H9 (cell line): ENCODE results near the gene MYLK3. TPM values are rescaled to one million over a fixed set of nuclear protein-coding genes. Genes with fewer than 3 reads are reported as not detected.

ENCODE experiments used
- DNase-seq: peaks from one replicate; pipeline ENCODE4 v3.0.0-alpha.2; 2017
- H2AFZ ChIP-seq: one replicate; pipeline ENCODE4 v1.6.1; 2013; ENCODE audit warnings: mild to moderate bottlenecking, low read length, control low read depth, moderate library complexity
- H2AK5ac ChIP-seq: 2 replicates; pipeline ENCODE4 v1.6.1; 2013; ENCODE audit warnings: low read length, control low read depth, mixed read lengths; ENCODE audit not compliant: insufficient read length
- H2BK120ac ChIP-seq: one replicate; pipeline ENCODE4 v1.6.1; 2013; ENCODE audit warnings: low read depth, mild to moderate bottlenecking, low read length, control low read depth, inconsistent platforms; ENCODE audit not compliant: poor library complexity, severe bottlenecking
- H2BK12ac ChIP-seq: 2 replicates; pipeline ENCODE4 v1.6.1; 2013; ENCODE audit warnings: low read length, control low read depth, mixed read lengths, low read depth; ENCODE audit not compliant: insufficient read length
- H2BK15ac ChIP-seq: 2 replicates; pipeline ENCODE4 v1.6.1; 2013; ENCODE audit warnings: low read depth, low read length, control low read depth
- H2BK20ac ChIP-seq: one replicate; pipeline ENCODE4 v1.6.1; 2013; ENCODE audit warnings: low read depth, mild to moderate bottlenecking, low read length, control low read depth, inconsistent platforms; ENCODE audit not compliant: poor library complexity, severe bottlenecking
- H2BK5ac ChIP-seq: 2 replicates; pipeline ENCODE4 v1.6.1; 2013; ENCODE audit warnings: low read length, control low read depth, mixed read lengths; ENCODE audit not compliant: insufficient read length
- H3K14ac ChIP-seq: 2 replicates; pipeline ENCODE4 v1.6.1; 2013; ENCODE audit warnings: low read length, control low read depth; ENCODE audit not compliant: insufficient read depth
- H3K18ac ChIP-seq: 2 replicates; pipeline ENCODE4 v1.6.1; 2013; ENCODE audit warnings: low read depth, mild to moderate bottlenecking, mixed read lengths, low read length, control low read depth; ENCODE audit not compliant: insufficient read length
- H3K23ac ChIP-seq: 2 replicates; pipeline ENCODE4 v1.6.1; 2013; ENCODE audit warnings: low read length, control low read depth, mixed read lengths, low read depth; ENCODE audit not compliant: insufficient read length
- H3K23me2 ChIP-seq: 2 replicates; pipeline ENCODE4 v1.6.1; 2013; ENCODE audit warnings: low read depth, mild to moderate bottlenecking, mixed read lengths, low read length, control low read depth; ENCODE audit not compliant: insufficient read length, poor library complexity, severe bottlenecking
- H3K27ac ChIP-seq: 2 replicates; pipeline ENCODE4 v1.5.1; 2013; ENCODE audit warnings: low read length, control low read depth, mixed read lengths, low read depth; ENCODE audit not compliant: insufficient read length
- H3K27me3 ChIP-seq: 2 replicates; pipeline ENCODE4 v1.6.1; 2013; ENCODE audit warnings: low read length, control low read depth, inconsistent platforms; ENCODE audit not compliant: insufficient read depth
- H3K4ac ChIP-seq: 2 replicates; pipeline ENCODE4 v1.6.1; 2013; ENCODE audit warnings: low read depth, mild to moderate bottlenecking, control low read depth, inconsistent platforms, low read length, moderate library complexity
- H3K4me1 ChIP-seq: 2 replicates; pipeline ENCODE4 v1.6.1; 2013; ENCODE audit warnings: low read length, control low read depth, inconsistent platforms; ENCODE audit not compliant: insufficient read depth
- H3K4me2 ChIP-seq: 2 replicates; pipeline ENCODE4 v1.6.1; 2013; ENCODE audit warnings: low read length, control low read depth, mixed read lengths; ENCODE audit not compliant: insufficient read length, insufficient read depth
- H3K56ac ChIP-seq: 2 replicates; pipeline ENCODE4 v1.6.1; 2013; ENCODE audit warnings: low read depth, mild to moderate bottlenecking, mixed read lengths, low read length, control low read depth; ENCODE audit not compliant: insufficient read length
- H3K79me1 ChIP-seq: 2 replicates; pipeline ENCODE4 v1.6.1; 2013; ENCODE audit warnings: low read depth, mild to moderate bottlenecking, moderate library complexity, low read length, control low read depth, inconsistent platforms; ENCODE audit not compliant: insufficient read depth, poor library complexity, severe bottlenecking
- H3K79me2 ChIP-seq: 2 replicates; pipeline ENCODE4 v1.6.1; 2013; ENCODE audit warnings: low read length, control low read depth, inconsistent platforms; ENCODE audit not compliant: insufficient read depth
- H3K9ac ChIP-seq: 2 replicates; pipeline ENCODE4 v1.6.1; 2013; ENCODE audit warnings: low read length, control low read depth, mixed read lengths; ENCODE audit not compliant: insufficient read length; ENCODE audit errors: extremely low read depth
- H3K9me3 ChIP-seq: one replicate; pipeline ENCODE4 v1.6.1; 2013; ENCODE audit warnings: low read depth, low read length, inconsistent platforms; ENCODE audit not compliant: control insufficient read depth
- H3T11ph ChIP-seq: one replicate; pipeline ENCODE4 v1.6.1; 2013; ENCODE audit warnings: mild to moderate bottlenecking, low read length, control low read depth, inconsistent platforms
- H4K20me1 ChIP-seq: one replicate; pipeline ENCODE4 v1.6.1; 2013; ENCODE audit not compliant: control insufficient read depth, insufficient read length, insufficient read depth
- H4K5ac ChIP-seq: 2 replicates; pipeline ENCODE4 v1.6.1; 2013; ENCODE audit warnings: low read depth, mild to moderate bottlenecking, mixed read lengths, low read length, control low read depth; ENCODE audit not compliant: insufficient read length
- H4K8ac ChIP-seq: replicated peaks from 2 replicates; pipeline ENCODE4 v1.6.1; 2013; ENCODE audit warnings: low read length, control low read depth, mixed read lengths, low read depth; ENCODE audit not compliant: insufficient read length
- H4K91ac ChIP-seq: 2 replicates; pipeline ENCODE4 v1.6.1; 2013; ENCODE audit warnings: low read depth, mild to moderate bottlenecking, moderate library complexity, mixed read lengths, low read length, control low read depth; ENCODE audit not compliant: insufficient read length
- H3K27ac Mint-ChIP-seq, 3 experiments: 2 replicates in 2 of 3; 3 replicates in 1 of 3; pipeline ENCODE4 v1.8.0; 2020 to 2021; ENCODE audit warnings: mixed read lengths in 3 of 3, mild to moderate bottlenecking in 1 of 3, moderate library complexity in 1 of 3
- H3K27me3 Mint-ChIP-seq: 2 replicates; pipeline ENCODE4 v1.8.0; 2021; ENCODE audit warnings: low read depth, mild to moderate bottlenecking, moderate library complexity, mixed read lengths
- H3K36me3 Mint-ChIP-seq, 3 experiments: 2 replicates in 2 of 3; 3 replicates in 1 of 3; pipeline ENCODE4 v1.8.0; 2020 to 2021; ENCODE audit warnings: low read depth in 3 of 3, mixed read lengths in 3 of 3; ENCODE audit not compliant: insufficient read depth in 1 of 3
- H3K4me1 Mint-ChIP-seq, 2 experiments: 2 replicates each; pipeline ENCODE4 v1.8.0; 2020; ENCODE audit warnings: mixed read lengths in 2 of 2
- H3K4me3 Mint-ChIP-seq, 2 experiments: 2 replicates in 1 of 2; 3 replicates in 1 of 2; pipeline ENCODE4 v1.8.0; 2020 to 2021; ENCODE audit warnings: mild to moderate bottlenecking in 2 of 2, mixed read lengths in 2 of 2, moderate library complexity in 1 of 2
- H3K9me3 Mint-ChIP-seq, 2 experiments: 2 replicates in 1 of 2; 3 replicates in 1 of 2; pipeline ENCODE4 v1.8.0; 2020; ENCODE audit warnings: mild to moderate bottlenecking in 2 of 2, mixed read lengths in 2 of 2, moderate library complexity in 1 of 2
- CTCF ChIP-seq: fragments of 200-600 bp; sonication (generic); conservative IDR thresholded peaks from 3 replicates; pipeline ENCODE4 v1.8.0; 2021; ENCODE audit warnings: antibody characterized with exemption, mild to moderate bottlenecking
- WGBS: extraction: QIAGEN DNeasy Blood & Tissue Kit; methylation state at CpG from one replicate; pipeline ENCODE4 v1.1.7; 2013; ENCODE audit warnings: missing lambda C conversion rate, low lambda C conversion rate, mixed read lengths; ENCODE audit not compliant: insufficient read length; ENCODE audit errors: extremely low coverage; 5-methylcytosine and 5-hydroxymethylcytosine counted together
- total RNA-seq: library from RNA; stranded (reverse); gene quantifications from 2 replicates; pipeline ENCODE4 v1.2.1, GENCODE V29; 2021

MYLK3 gene
- total RNA-seq, 1 experiment from 2014 or later = 0.90 TPM

GRCh38 chr16:46756772-46757171 lies 8.6 kb upstream of the MYLK3 start:
- WGBS = no CpG with 5 or more reads among the region's 11 CpGs
- no peaks in the 10 kb centered on the region; the same call in 1 of the 2 replicates for H3K27me3 Mint-ChIP-seq
- no peak overlapping the region for H3K27ac ChIP-seq
- H2BK20ac ChIP-seq = no peak overlapping the region
- H3K23me2 ChIP-seq = no peaks in the 10 kb centered on the region
- H3K56ac ChIP-seq = no peak overlapping the region
- H3K9me3 Mint-ChIP-seq = no peaks in the 10 kb centered on the region
- H3K4me1 Mint-ChIP-seq = peaks cover 24 to 34% of the 10 kb centered on the region in 2 experiments
- no peak overlapping the region for H3T11ph ChIP-seq
- no peaks in the 10 kb centered on the region for H3K79me1 ChIP-seq
- H3K14ac ChIP-seq = no peak overlapping the region
- H3K9ac ChIP-seq = no peak overlapping the region
- DNase-seq = no peak
- H3K4me3 Mint-ChIP-seq = no peak overlapping the region
- no peaks in the 10 kb centered on the region for H3K36me3 Mint-ChIP-seq
- H3K27ac Mint-ChIP-seq = no peak overlapping the region
- H2AK5ac ChIP-seq = no peak overlapping the region
- H3K4me2 ChIP-seq = no peak overlapping the region
- no peaks in the 10 kb centered on the region; the same call in 1 of the 2 replicates for H3K4me1 ChIP-seq
- no peak overlapping the region for H4K8ac ChIP-seq
- no peaks in the 10 kb centered on the region for H3K79me2 ChIP-seq
- H3K4ac ChIP-seq = no peak overlapping the region
- no peaks in the 10 kb centered on the region for H3K9me3 ChIP-seq
- H3K27me3 ChIP-seq = no peaks in the 10 kb centered on the region
- no peak for TF ChIP-seq CTCF
- no peaks in the 10 kb centered on the region for H4K20me1 ChIP-seq
- H4K5ac ChIP-seq = no peak overlapping the region
- H2BK15ac ChIP-seq = no peak overlapping the region
- no peak overlapping the region for H2BK5ac ChIP-seq
- no peak overlapping the region for H2BK12ac ChIP-seq
- H2BK120ac ChIP-seq = no peak overlapping the region
- H3K23ac ChIP-seq = no peak overlapping the region
- H2AFZ ChIP-seq = no peak overlapping the region
- H3K18ac ChIP-seq = peak overlapping the region; percentile 5
- no peak overlapping the region for H4K91ac ChIP-seq
